Coronary artery (tissue), 2 donors: Measurements from ENCODE around the gene LRRC56.

ENCODE experiments used
- DNase-seq: peaks from one replicate; pipeline ENCODE4 v3.0.0-alpha.2; 2017; ENCODE audit warnings: low spot score
- H3K27ac ChIP-seq, 2 donors: fragments of 200-600 bp; sonication (generic); one replicate each; pipeline ENCODE4 v1.5.1; 2016 to 2019
- H3K4me3 ChIP-seq: fragments of 200-600 bp; sonication (generic); 2 replicates; pipeline ENCODE4 v1.5.1; 2016; ENCODE audit warnings: mild to moderate bottlenecking, moderate library complexity
- CTCF ChIP-seq: fragments of 200-600 bp; sonication (generic); IDR thresholded peaks from one replicate; pipeline ENCODE4 v1.5.1; 2019; ENCODE audit warnings: antibody characterized with exemption

Gene LRRC56

GRCh38 chr11:548700-549603 lies 11.6 kb downstream of the LRRC56 start:
- no peak for TF ChIP-seq CTCF
- no peak overlapping the region for H3K27ac ChIP-seq
- no peak for DNase-seq
- H3K4me3 ChIP-seq, result no peak overlapping the region

- Histone ChIP-seq H3K27ac (no peak overlapping the region), H3K4me3 (no peak overlapping the region)
- no peak for TF ChIP-seq CTCF
- DNase-seq, result no peak
Observed at GRCh38 chr11:550021-550745, 12.9 kb downstream of the LRRC56 start.

- Histone ChIP-seq H3K4me3 (no peak overlapping the region), H3K27ac (no peak overlapping the region)
- no peak for TF ChIP-seq CTCF
- no peak for DNase-seq
Observed at GRCh38 chr11:550746-551085, 13.4 kb downstream of the LRRC56 start.

- no peak overlapping the region for H3K4me3 ChIP-seq
- no peak for DNase-seq
- no peak for TF ChIP-seq CTCF
- no peak overlapping the region for H3K27ac ChIP-seq
Observed at GRCh38 chr11:551131-551530, 13.8 kb downstream of the LRRC56 start.

GRCh38 chr11:551596-551995 lies 14.3 kb downstream of the LRRC56 start:
- no peak for TF ChIP-seq CTCF
- H3K4me3 ChIP-seq, result no peak overlapping the region
- DNase-seq, result no peak
- H3K27ac ChIP-seq, result no peak overlapping the region

- DNase-seq, result no peak
- Histone ChIP-seq H3K4me3 (no peak overlapping the region), H3K27ac (no peak overlapping the region)
- TF ChIP-seq CTCF, result no peak
Observed at GRCh38 chr11:553083-553987, 16.0 kb downstream of the LRRC56 start.
